SK-N-SH treated with all-trans-retinoic acid at 6 μM for 48 hours (cell line): Measurements from ENCODE around the gene SPOUT1.

Source experiments
- ATAC-seq: fragments of 200-7000 bp; cut with Tn5 transposase; 3 replicates; pipeline ENCODE4 v1.9.1; 2020; ENCODE audit warnings: mild to moderate bottlenecking, moderate library complexity
- BACH2 ChIP-seq: fragments of 250-450 bp; sonication (Bioruptor Pico); IDR thresholded peaks from 2 replicates; pipeline ENCODE4 v1.9.0; 2021; ENCODE audit warnings: mild to moderate bottlenecking, borderline replicate concordance
- OSR1 ChIP-seq: fragments of 250-450 bp; sonication (Bioruptor Pico); IDR thresholded peaks from 2 replicates; pipeline ENCODE4 v1.8.0; 2022; ENCODE audit warnings: moderate library complexity, mild to moderate bottlenecking, inconsistent platforms
- RARB ChIP-seq: fragments of 250-450 bp; sonication (Bioruptor Pico); IDR thresholded peaks from 2 replicates; pipeline ENCODE4 v1.8.0; 2021; ENCODE audit warnings: mild to moderate bottlenecking, moderate library complexity
- TCF4 ChIP-seq: fragments of 250-450 bp; sonication (Bioruptor Pico); IDR thresholded peaks from 2 replicates; pipeline ENCODE4 v1.8.0; 2021; ENCODE audit warnings: mild to moderate bottlenecking, moderate library complexity, borderline replicate concordance
- TOX ChIP-seq: fragments of 250-450 bp; sonication (Bioruptor Pico); IDR thresholded peaks from 2 replicates; pipeline ENCODE4 v1.8.0; 2021; ENCODE audit warnings: mild to moderate bottlenecking, moderate library complexity, borderline replicate concordance
- ZFP3 ChIP-seq: fragments of 250-450 bp; sonication (Bioruptor Pico); IDR thresholded peaks from 2 replicates; pipeline ENCODE4 v1.5.0; 2020; ENCODE audit warnings: mild to moderate bottlenecking, moderate library complexity
- ZNF565 ChIP-seq: fragments of 450-650 bp; formaldehyde crosslinking; conservative IDR thresholded peaks from 2 replicates; pipeline ENCODE4 v1.5.0; 2020; ENCODE audit warnings: low read depth, mild to moderate bottlenecking, moderate library complexity
- TF ChIP-seq, protein P1 (sequence below): fragments of 250-450 bp; sonication (Bioruptor Pico); IDR thresholded peaks from 2 replicates; pipeline ENCODE4 v1.5.1; 2020; ENCODE audit warnings: low read depth, mild to moderate bottlenecking, moderate library complexity
- TF ChIP-seq, protein P2 (sequence below): fragments of 250-450 bp; sonication (Bioruptor Pico); IDR thresholded peaks from 2 replicates; pipeline ENCODE4 v1.5.0; 2020; ENCODE audit warnings: mild to moderate bottlenecking, moderate library complexity
- TF ChIP-seq, protein P3 (sequence below): fragments of 250-450 bp; sonication (Bioruptor Pico); IDR thresholded peaks from 2 replicates; pipeline ENCODE4 v1.8.0; 2020; ENCODE audit warnings: mild to moderate bottlenecking, moderate library complexity, borderline replicate concordance

SPOUT1 gene

DNA sequence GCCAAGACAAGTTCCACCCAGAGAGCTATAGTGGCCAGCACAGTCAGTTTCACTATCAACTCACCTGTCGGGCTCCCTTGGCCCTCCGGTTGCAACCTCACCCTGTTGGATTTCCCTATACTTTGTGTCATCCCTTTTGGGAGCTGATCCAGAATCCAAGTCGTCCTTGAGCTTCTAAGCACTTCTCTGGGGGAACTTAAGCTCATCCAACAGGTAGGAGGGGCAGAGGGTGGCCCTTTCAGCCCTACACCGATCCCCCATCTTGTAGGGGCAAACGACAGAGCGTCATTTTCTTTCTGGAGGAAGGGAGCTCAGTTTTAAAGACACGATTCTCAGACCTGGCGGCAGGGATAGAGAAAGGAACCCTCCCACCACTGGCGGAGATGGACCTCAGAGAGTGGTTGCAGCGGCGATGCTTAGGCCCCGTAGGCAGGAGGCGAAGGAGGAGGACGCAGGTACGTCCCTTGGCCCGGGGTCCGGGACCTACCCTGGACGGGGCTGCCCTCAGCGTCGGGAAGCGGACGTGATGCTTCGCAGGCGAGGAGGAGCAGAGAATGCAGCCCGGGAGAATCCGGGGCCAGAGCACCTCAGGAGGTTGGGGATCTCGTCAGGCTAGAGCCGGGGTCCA, 58.4 kb downstream of the SPOUT1 start (continued):
- TF ChIP-seq BACH2 (CRISPR knock-in tag), result no peak
- TF ChIP-seq, protein P1, sequence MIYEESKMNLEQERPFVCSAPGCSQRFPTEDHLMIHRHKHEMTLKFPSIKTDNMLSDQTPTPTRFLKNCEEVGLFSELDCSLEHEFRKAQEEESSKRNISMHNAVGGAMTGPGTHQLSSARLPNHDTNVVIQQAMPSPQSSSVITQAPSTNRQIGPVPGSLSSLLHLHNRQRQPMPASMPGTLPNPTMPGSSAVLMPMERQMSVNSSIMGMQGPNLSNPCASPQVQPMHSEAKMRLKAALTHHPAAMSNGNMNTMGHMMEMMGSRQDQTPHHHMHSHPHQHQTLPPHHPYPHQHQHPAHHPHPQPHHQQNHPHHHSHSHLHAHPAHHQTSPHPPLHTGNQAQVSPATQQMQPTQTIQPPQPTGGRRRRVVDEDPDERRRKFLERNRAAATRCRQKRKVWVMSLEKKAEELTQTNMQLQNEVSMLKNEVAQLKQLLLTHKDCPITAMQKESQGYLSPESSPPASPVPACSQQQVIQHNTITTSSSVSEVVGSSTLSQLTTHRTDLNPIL (CRISPR knock-in tag), result no peak
- TF ChIP-seq, protein P2, sequence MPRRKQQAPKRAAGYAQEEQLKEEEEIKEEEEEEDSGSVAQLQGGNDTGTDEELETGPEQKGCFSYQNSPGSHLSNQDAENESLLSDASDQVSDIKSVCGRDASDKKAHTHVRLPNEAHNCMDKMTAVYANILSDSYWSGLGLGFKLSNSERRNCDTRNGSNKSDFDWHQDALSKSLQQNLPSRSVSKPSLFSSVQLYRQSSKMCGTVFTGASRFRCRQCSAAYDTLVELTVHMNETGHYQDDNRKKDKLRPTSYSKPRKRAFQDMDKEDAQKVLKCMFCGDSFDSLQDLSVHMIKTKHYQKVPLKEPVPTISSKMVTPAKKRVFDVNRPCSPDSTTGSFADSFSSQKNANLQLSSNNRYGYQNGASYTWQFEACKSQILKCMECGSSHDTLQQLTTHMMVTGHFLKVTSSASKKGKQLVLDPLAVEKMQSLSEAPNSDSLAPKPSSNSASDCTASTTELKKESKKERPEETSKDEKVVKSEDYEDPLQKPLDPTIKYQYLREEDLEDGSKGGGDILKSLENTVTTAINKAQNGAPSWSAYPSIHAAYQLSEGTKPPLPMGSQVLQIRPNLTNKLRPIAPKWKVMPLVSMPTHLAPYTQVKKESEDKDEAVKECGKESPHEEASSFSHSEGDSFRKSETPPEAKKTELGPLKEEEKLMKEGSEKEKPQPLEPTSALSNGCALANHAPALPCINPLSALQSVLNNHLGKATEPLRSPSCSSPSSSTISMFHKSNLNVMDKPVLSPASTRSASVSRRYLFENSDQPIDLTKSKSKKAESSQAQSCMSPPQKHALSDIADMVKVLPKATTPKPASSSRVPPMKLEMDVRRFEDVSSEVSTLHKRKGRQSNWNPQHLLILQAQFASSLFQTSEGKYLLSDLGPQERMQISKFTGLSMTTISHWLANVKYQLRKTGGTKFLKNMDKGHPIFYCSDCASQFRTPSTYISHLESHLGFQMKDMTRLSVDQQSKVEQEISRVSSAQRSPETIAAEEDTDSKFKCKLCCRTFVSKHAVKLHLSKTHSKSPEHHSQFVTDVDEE (CRISPR knock-in tag), result no peak
- no peak for TF ChIP-seq RARB (CRISPR knock-in tag)
- TF ChIP-seq OSR1, result no peak
- TF ChIP-seq, all 23 proteins: peak for 0

DNA sequence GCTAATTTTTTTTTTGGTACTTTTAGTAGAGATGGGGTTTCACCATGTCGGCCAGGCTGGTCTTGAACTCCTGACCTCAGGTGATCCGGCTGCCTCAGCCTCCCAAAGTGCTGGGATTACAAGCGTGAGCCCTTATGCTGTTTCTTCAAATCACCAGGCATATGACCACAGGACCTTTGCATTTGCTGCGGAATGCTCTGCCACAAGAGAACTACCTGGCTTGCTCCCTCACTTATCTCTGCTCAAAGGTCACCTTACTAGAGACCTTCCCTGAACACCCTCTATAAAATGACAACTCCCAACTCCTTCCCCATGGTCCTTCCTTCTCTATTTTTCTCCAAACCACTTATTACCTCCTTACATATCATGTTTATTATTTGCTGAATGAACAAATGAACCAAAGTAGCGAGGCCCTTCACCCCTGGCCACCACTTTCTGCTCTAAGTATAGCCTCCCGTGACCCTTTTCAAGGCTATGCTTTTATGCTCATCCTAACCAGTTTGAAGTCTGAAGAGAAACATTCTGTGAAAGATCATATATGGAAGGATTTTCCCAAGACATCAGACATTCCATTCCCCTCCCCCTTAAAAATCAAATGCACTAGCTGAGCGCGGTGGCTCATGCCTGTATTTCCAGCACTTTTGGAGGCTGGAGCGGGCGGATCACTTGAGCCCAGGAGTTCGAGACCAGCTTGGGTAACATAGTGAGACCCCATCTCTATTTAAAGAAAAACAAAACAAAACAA, 59.1 kb downstream of the SPOUT1 start:
- TF ChIP-seq ZFP3 (CRISPR knock-in tag), result no peak
- TF ChIP-seq RARB (CRISPR knock-in tag), result no peak
- TF ChIP-seq, protein P3, sequence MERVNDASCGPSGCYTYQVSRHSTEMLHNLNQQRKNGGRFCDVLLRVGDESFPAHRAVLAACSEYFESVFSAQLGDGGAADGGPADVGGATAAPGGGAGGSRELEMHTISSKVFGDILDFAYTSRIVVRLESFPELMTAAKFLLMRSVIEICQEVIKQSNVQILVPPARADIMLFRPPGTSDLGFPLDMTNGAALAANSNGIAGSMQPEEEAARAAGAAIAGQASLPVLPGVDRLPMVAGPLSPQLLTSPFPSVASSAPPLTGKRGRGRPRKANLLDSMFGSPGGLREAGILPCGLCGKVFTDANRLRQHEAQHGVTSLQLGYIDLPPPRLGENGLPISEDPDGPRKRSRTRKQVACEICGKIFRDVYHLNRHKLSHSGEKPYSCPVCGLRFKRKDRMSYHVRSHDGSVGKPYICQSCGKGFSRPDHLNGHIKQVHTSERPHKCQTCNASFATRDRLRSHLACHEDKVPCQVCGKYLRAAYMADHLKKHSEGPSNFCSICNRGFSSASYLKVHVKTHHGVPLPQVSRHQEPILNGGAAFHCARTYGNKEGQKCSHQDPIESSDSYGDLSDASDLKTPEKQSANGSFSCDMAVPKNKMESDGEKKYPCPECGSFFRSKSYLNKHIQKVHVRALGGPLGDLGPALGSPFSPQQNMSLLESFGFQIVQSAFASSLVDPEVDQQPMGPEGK (CRISPR knock-in tag), result no peak
- TF ChIP-seq ZNF565 (CRISPR knock-in tag), result no peak
- TF ChIP-seq TCF4 (CRISPR knock-in tag), result no peak
- TF ChIP-seq TOX (CRISPR knock-in tag), result no peak
- no peak for ATAC-seq
